HCT116 (cell line): ENCODE results near the gene CAMP. TPM values are rescaled to one million over a fixed set of nuclear protein-coding genes. Genes with fewer than 3 reads are reported as not detected.

Source experiments
- ATAC-seq: fragments of 200-7000 bp; cut with Tn5 transposase; 2 replicates; pipeline ENCODE4 v1.9.1; 2020; ENCODE audit warnings: mild to moderate bottlenecking, moderate library complexity
- BruUV-seq: library from RNA; stranded (reverse); fragments of 400-500 nt; replicated peaks from 2 replicates; lab custom pipeline; 2021; lab: Mats Ljungman, UMichigan
- CTCF ChIA-PET: fragments of 300-600 bp; sonication (Branson Sonifier 250); formaldehyde crosslinking; loops from one replicate; lab custom pipeline; 2021; ENCODE audit warnings: antibody characterized with exemption; lab: Charles Lee
- POLR2A ChIA-PET: fragments of 300-600, 350-600 bp; sonication (Branson Sonifier 250); formaldehyde crosslinking; loops from one replicate; lab custom pipeline; 2021; ENCODE audit warnings: antibody characterized with exemption; lab: Charles Lee
- RAD21 ChIA-PET, 2 experiments: fragments of 300-600 bp; sonication (Branson Sonifier 250); formaldehyde crosslinking; loops; one replicate each; lab custom pipeline; 2023; ENCODE audit warnings: low total read pairs in 2 of 2; ENCODE audit not compliant: uncharacterized antibody in 2 of 2, unreplicated experiment in 2 of 2, low non-redundant PET in 1 of 2; lab: Charles Lee
- DNase-seq: peaks from one replicate; pipeline ENCODE4 v3.0.0-alpha.2; 2010; ENCODE audit warnings: low read depth, low spot score
- H2AFZ ChIP-seq: fragments of 200-600 bp; shearing (Covaris generic), sonication (generic); 2 replicates; pipeline ENCODE4 v1.6.1; 2017; ENCODE audit warnings: low read depth, mixed run types, mixed read lengths, antibody characterized with exemption, low read length; ENCODE audit not compliant: poor library complexity, severe bottlenecking
- H3K27ac ChIP-seq: 2 replicates; pipeline ENCODE4 v1.5.1; 2012; ENCODE audit warnings: low read depth, low read length
- H3K27me3 ChIP-seq: fragments of 200-600 bp; sonication (generic); 2 replicates; pipeline ENCODE4 v1.6.1; 2016; ENCODE audit warnings: mixed run types, low read length, mixed read lengths; ENCODE audit not compliant: insufficient read depth
- H3K36me3 ChIP-seq, 2 experiments: fragments of 200-500 bp in 1 of 2; fragments of 200-600 bp in 1 of 2; sonication (Bioruptor generic) in 1 of 2; sonication (generic) in 1 of 2; 2 replicates each; pipeline versions ENCODE4 v1.5.1 to v1.6.1; 2014 to 2016; ENCODE audit warnings: low read length in 2 of 2, inconsistent platforms in 1 of 2, mixed read lengths in 1 of 2, mixed run types in 1 of 2; ENCODE audit not compliant: insufficient read depth in 2 of 2, control insufficient read depth in 1 of 2
- H3K4me1 ChIP-seq, 2 experiments: fragments of 200-600 bp in 1 of 2; sonication (generic) in 1 of 2; 2 replicates each; pipeline versions ENCODE4 v1.5.1 to v1.6.1; 2012 to 2017; ENCODE audit warnings: low read length in 2 of 2, inconsistent platforms in 1 of 2, mild to moderate bottlenecking in 1 of 2, mixed read lengths in 1 of 2, mixed run types in 1 of 2, moderate library complexity in 1 of 2; ENCODE audit not compliant: insufficient read depth in 2 of 2, control insufficient read depth in 1 of 2
- H3K4me2 ChIP-seq: fragments of 200-600 bp; sonication (generic); 2 replicates; pipeline ENCODE4 v1.6.1; 2017; ENCODE audit warnings: mixed run types, low read length, mixed read lengths
- H3K4me3 ChIP-seq, 2 experiments: fragments of 200-600 bp in 1 of 2; sonication (generic) in 1 of 2; replicated peaks in 1 of 2; 2 replicates each; pipeline ENCODE4 v1.5.1; 2011 to 2016; ENCODE audit warnings: low read length in 2 of 2, control low read depth in 1 of 2, low read depth in 1 of 2, mild to moderate bottlenecking in 1 of 2, mixed read lengths in 1 of 2, mixed run types in 1 of 2
- H3K79me2 ChIP-seq: fragments of 200-600 bp; sonication (generic); 2 replicates; pipeline ENCODE4 v1.6.1; 2017; ENCODE audit warnings: mild to moderate bottlenecking, mixed run types, low read length, moderate library complexity, mixed read lengths; ENCODE audit not compliant: insufficient read depth
- H3K9ac ChIP-seq: fragments of 200-600 bp; sonication (generic); 2 replicates; pipeline ENCODE4 v1.6.1; 2016; ENCODE audit warnings: low read length, mixed read lengths
- H3K9me2 ChIP-seq: fragments of 200-600 bp; sonication (generic), shearing (Covaris generic); 2 replicates; pipeline ENCODE4 v1.6.1; 2017; ENCODE audit warnings: mixed run types, mild to moderate bottlenecking, moderate library complexity; ENCODE audit not compliant: insufficient read depth
- H3K9me3 ChIP-seq, 2 experiments: fragments of 200-500 bp in 1 of 2; fragments of 200-600 bp in 1 of 2; sonication (Bioruptor generic) in 1 of 2; sonication (generic) in 1 of 2; 2 replicates each; pipeline ENCODE4 v1.6.1; 2014 to 2017; ENCODE audit warnings: low read length in 2 of 2, mixed read lengths in 2 of 2, inconsistent platforms in 1 of 2, low read depth in 1 of 2, mild to moderate bottlenecking in 1 of 2, mixed run types in 1 of 2, moderate library complexity in 1 of 2; ENCODE audit not compliant: control insufficient read depth in 1 of 2, insufficient read depth in 1 of 2
- H4K20me1 ChIP-seq: fragments of 200-600 bp; sonication (generic), shearing (Covaris generic); 2 replicates; pipeline ENCODE4 v1.6.1; 2017; ENCODE audit warnings: mixed run types, mild to moderate bottlenecking, moderate library complexity; ENCODE audit not compliant: insufficient read depth
- CEBPB ChIP-seq: IDR thresholded peaks from 2 replicates; pipeline ENCODE4 v1.6.1; 2012; ENCODE audit warnings: low read depth
- EGR1 ChIP-seq: IDR thresholded peaks from 2 replicates; pipeline ENCODE4 v1.6.1; 2012; ENCODE audit warnings: low read depth
- ELF1 ChIP-seq: IDR thresholded peaks from 2 replicates; pipeline ENCODE4 v1.6.1; 2012; ENCODE audit warnings: low read depth, borderline replicate concordance
- EZH2 ChIP-seq: fragments of 200-600 bp; sonication (generic); IDR thresholded peaks from 2 replicates; pipeline ENCODE4 v1.6.1; 2017; ENCODE audit warnings: antibody characterized with exemption, mixed run types
- EZH2phosphoT487 ChIP-seq: fragments of 200-600 bp; IDR thresholded peaks from 2 replicates; pipeline ENCODE4 v1.6.1; 2018; ENCODE audit warnings: antibody characterized with exemption, borderline replicate concordance
- FOSL1 ChIP-seq: IDR thresholded peaks from 2 replicates; pipeline ENCODE4 v1.6.1; 2012; ENCODE audit warnings: low read depth
- JUND ChIP-seq: IDR thresholded peaks from 2 replicates; pipeline ENCODE4 v1.6.1; 2012
- SRF ChIP-seq: IDR thresholded peaks from 2 replicates; pipeline ENCODE4 v1.6.1; 2012; ENCODE audit warnings: low read depth
- intact Hi-C: fragments of 100-400 bp; cut with micrococcal nuclease; formaldehyde crosslinking; loops from 2 replicates; pipeline ENCODE4 v1.10.0; 2022
- total RNA-seq: library from RNA; stranded (reverse); gene quantifications from one replicate; pipeline ENCODE4 v1.2.1, GENCODE V29; 2021; ENCODE audit not compliant: unreplicated experiment

CAMP gene
- total RNA-seq, 1 experiment from 2014 or later, result not detected

DNA sequence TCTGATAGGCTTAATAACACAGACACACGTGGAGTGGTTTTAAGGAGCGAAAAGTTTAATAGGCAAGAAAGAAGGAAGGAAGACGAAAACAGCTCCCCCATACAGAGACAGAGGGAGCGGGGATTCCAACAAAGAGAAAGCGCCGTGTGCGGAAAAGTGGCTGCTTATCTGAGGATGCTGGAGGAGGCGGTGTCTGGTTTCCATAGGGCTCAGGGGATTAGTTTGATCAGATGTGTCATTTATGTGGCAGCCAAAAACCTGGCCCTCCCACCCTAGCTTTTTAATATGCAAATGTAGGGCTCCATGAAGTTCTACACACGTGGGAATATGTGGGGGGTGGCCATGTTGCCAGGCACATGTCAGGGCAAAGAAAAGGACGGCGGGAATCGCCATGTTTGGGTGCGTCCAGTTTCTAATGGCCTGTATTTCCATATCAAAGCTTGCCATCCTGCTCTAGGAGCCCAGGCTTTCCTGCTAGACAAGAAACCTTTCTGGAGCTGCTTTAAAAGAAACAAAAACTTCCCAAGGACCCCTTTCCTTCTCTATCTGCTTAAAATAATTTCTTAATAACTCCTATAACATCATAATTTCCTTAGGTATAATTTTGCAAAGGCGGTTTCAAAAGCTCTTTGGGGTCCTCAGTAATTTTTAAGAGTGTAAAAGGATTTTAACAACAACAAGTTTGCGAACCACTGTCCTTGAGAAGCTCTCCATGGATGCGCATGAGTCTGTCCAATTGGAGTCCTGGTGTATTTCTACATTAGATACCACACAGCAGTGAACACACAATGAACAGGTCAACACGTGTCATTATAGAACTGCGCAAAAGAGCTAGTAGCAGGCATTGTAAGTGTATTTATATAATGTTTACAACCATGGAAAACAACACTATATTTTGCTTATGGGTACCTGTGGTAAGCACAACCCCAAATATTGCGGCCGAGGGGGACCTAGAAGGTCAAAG lies 17.0 kb downstream of the CAMP start:
- Histone ChIP-seq H3K4me3 (peak overlapping the region; percentile 86 to 94), H3K9me2 (no peaks in the 10 kb centered on the region), H3K27ac (peak overlapping the region; percentile 76), H3K4me2 (peak overlapping the region; percentile 77), H3K27me3 (no peaks in the 10 kb centered on the region), H3K9me3 (no peaks in the 10 kb centered on the region), H2AFZ (peak overlapping the region; percentile 87), H3K4me1 (peaks cover 11 to 23% of the 10 kb centered on the region in 2 experiments), H4K20me1 (no peaks in the 10 kb centered on the region), H3K79me2 (peaks cover 38% of the 10 kb centered on the region), H3K36me3 (0 out of 4 replicates have a peak, but pooled peaks cover 0 to 1% of the 10 kb centered on the region in 2 experiments), H3K9ac (peak overlapping the region; percentile 90)
- BruUV-seq, result no TSS peak
- intact Hi-C loops, result no loop called here
- ATAC-seq, result peak; percentile 26
- TF ChIP-seq SRF (0 out of 2 replicates have a peak, but pooled peaks have one; percentile 37), JUND (no peak)
- RAD21 ChIA-PET, result no interaction called here
- CTCF ChIA-PET, result interaction anchor here (0.9 to 2.5 kb wide), 3 partner anchors 46 to 316 kb away, joined by 3 to 14 read pairs (median 7); partner anchors contain the start of gene PFKFB4
- no peak for DNase-seq
- POLR2A ChIA-PET, result interaction anchor here (0.5 to 2.3 kb wide), 6 partner anchors 9 to 200 kb away, joined by 3 to 7 read pairs (median 5); partner anchors contain the start of genes CCDC51, CDC25A and TMA7

DNA sequence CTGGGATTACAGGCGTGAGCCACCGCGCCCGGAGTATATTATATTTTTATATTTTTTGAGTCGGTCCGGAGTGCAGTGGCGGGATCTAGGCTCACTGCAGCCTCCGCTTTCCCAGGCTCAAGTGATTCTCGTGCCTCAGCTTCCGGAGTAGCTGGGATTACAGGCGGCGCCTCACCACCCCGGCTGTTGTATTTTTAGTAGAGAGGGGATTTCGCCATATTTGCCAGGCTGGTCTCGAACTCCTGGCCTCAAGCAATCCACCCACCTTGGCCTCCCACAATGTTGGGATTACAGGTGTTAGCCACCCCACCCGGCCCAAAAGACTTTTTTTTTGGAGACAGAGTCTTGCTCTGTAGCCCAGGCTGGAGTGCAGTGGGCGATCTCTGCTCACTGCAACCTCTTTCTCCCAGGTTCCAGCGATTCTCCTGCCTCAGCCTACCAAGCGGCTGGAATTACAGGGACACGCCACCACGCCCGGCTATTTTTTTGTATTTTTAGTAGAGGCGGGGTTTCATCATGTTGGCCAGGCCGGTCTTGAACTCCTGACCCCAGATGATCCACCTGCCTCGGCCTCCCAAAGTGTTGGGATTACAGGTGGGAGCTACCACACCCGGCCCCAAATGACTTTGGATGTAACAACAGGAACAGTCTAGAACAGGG lies 18.6 kb downstream of the CAMP start:
- POLR2A ChIA-PET, result interaction anchor here (2.3 kb wide), 1 partner anchor 12 kb away, joined by 7 read pairs; no protein-coding TSS in a partner anchor
- H3K4me3 ChIP-seq, result peak overlapping the region; percentile 86 to 94
- intact Hi-C loops, result no loop called here

More for the DNA sequence above, 18.6 kb downstream of the CAMP start:
- Histone ChIP-seq H3K36me3 (0 out of 4 replicates have a peak, but pooled peaks cover 0 to 2% of the 10 kb centered on the region in 2 experiments), H3K9me3 (no peaks in the 10 kb centered on the region), H3K79me2 (peaks cover 46% of the 10 kb centered on the region), H3K9me2 (no peaks in the 10 kb centered on the region), H4K20me1 (no peaks in the 10 kb centered on the region), H3K4me2 (peak overlapping the region; percentile 77), H3K27me3 (no peaks in the 10 kb centered on the region), H3K4me1 (peaks cover 11 to 23% of the 10 kb centered on the region in 2 experiments), H2AFZ (no peak overlapping the region), H3K27ac (peak overlapping the region; percentile 76), H3K9ac (peak overlapping the region; percentile 90)
- ChIA-PET RAD21 (no interaction called here), CTCF (interaction anchor here (1.0 to 2.5 kb wide), 3 partner anchors 32 to 194 kb away, joined by 3 to 14 read pairs (median 7); no protein-coding TSS in a partner anchor)
- TF ChIP-seq EZH2 (no peak), FOSL1 (no peak), ELF1 (no peak), EZH2phosphoT487 (no peak), CEBPB (0 out of 2 replicates have a peak, but pooled peaks have one; percentile 40), EGR1 (peak; percentile 69), SRF (no peak)
- BruUV-seq, result no TSS peak
- 0 out of 2 replicates have a peak, but pooled peaks have one; percentile 2 for ATAC-seq
- no peak for DNase-seq
